GM23338 (cell line): Measurements from ENCODE around the gene FBXL4. TPM values are rescaled to one million over a fixed set of nuclear protein-coding genes. Genes with fewer than 3 reads are reported as not detected.
"Not testable (repeated sequence)": the region's sequence is repeated elsewhere in the genome, so short reads cannot be mapped to it uniquely, and the experiment has no call there.

Source experiments
- ATAC-seq: fragments of 200-7000 bp; cut with Tn5 transposase; 3 replicates; pipeline ENCODE4 v1.9.1; 2020
- DNase-seq: peaks from one replicate; pipeline ENCODE4 v3.0.0-alpha.2; 2015; ENCODE audit warnings: low spot score
- H2AFZ ChIP-seq: fragments of 200-600 bp; sonication (generic); 2 replicates; pipeline ENCODE4 v1.8.0; 2016; ENCODE audit warnings: antibody characterized with exemption, mild to moderate bottlenecking, moderate library complexity
- H3F3A ChIP-seq: fragments of 200-600 bp; sonication (generic); replicated peaks from 2 replicates; pipeline ENCODE4 v1.8.0; 2017; ENCODE audit warnings: antibody characterized with exemption, mixed run types, low read depth
- H3K27ac ChIP-seq: fragments of 200-600 bp; sonication (generic); 2 replicates; pipeline ENCODE4 v1.6.1; 2016; ENCODE audit warnings: low read depth
- H3K27me3 ChIP-seq: fragments of 200-600 bp; sonication (generic); 2 replicates; pipeline ENCODE4 v1.8.0; 2016; ENCODE audit warnings: mild to moderate bottlenecking, mixed run types, moderate library complexity; ENCODE audit not compliant: insufficient read depth
- H3K36me3 ChIP-seq: fragments of 200-600 bp; sonication (generic); 2 replicates; pipeline ENCODE4 v1.8.0; 2016; ENCODE audit warnings: mild to moderate bottlenecking; ENCODE audit not compliant: insufficient read depth
- H3K4me1 ChIP-seq: fragments of 200-600 bp; sonication (generic); 2 replicates; pipeline ENCODE4 v1.8.0; 2016; ENCODE audit warnings: mild to moderate bottlenecking, moderate library complexity; ENCODE audit not compliant: insufficient read depth
- H3K4me2 ChIP-seq: fragments of 200-600 bp; sonication (generic); 2 replicates; pipeline ENCODE4 v1.7.1; 2017; ENCODE audit warnings: mixed run types
- H3K4me3 ChIP-seq: fragments of 200-600 bp; sonication (generic); 2 replicates; pipeline ENCODE4 v1.6.1; 2016; ENCODE audit warnings: mixed run types
- H3K79me2 ChIP-seq: fragments of 200-600 bp; sonication (generic); replicated peaks from 2 replicates; pipeline ENCODE4 v1.8.0; 2017; ENCODE audit warnings: mild to moderate bottlenecking; ENCODE audit not compliant: insufficient read depth
- H3K9me2 ChIP-seq: fragments of 200-600 bp; sonication (generic); 2 replicates; pipeline ENCODE4 v1.8.0; 2017; ENCODE audit not compliant: insufficient read depth
- H4K20me1 ChIP-seq: fragments of 200-600 bp; sonication (generic); replicated peaks from 2 replicates; pipeline ENCODE4 v1.8.0; 2017; ENCODE audit warnings: mild to moderate bottlenecking; ENCODE audit not compliant: insufficient read depth
- H3K27ac Mint-ChIP-seq: 2 replicates; pipeline ENCODE4 v1.8.0; 2020; ENCODE audit warnings: inconsistent platforms, mild to moderate bottlenecking, moderate library complexity, mixed read lengths
- H3K27me3 Mint-ChIP-seq: 3 replicates; pipeline ENCODE4 v1.8.0; 2022; ENCODE audit warnings: low read depth, mild to moderate bottlenecking, moderate library complexity, mixed read lengths, inconsistent platforms; ENCODE audit not compliant: insufficient read depth, poor library complexity
- H3K36me3 Mint-ChIP-seq: 3 replicates; pipeline ENCODE4 v1.8.0; 2021; ENCODE audit warnings: low read depth, mild to moderate bottlenecking, inconsistent platforms, moderate library complexity, mixed read lengths
- H3K4me1 Mint-ChIP-seq: 3 replicates; pipeline ENCODE4 v1.8.0; 2020; ENCODE audit warnings: mild to moderate bottlenecking, inconsistent platforms, mixed read lengths
- H3K4me3 Mint-ChIP-seq: 3 replicates; pipeline ENCODE4 v1.8.0; 2021; ENCODE audit warnings: moderate library complexity, mild to moderate bottlenecking, inconsistent platforms, mixed read lengths
- H3K9me3 Mint-ChIP-seq: 3 replicates; pipeline ENCODE4 v1.8.0; 2020; ENCODE audit warnings: moderate library complexity, mild to moderate bottlenecking, inconsistent platforms, mixed read lengths
- ETS1 ChIP-seq: IDR thresholded peaks from 2 replicates; pipeline ENCODE4 v1.6.1; 2016; ENCODE audit warnings: antibody characterized with exemption
- EZH2 ChIP-seq: fragments of 200-600 bp; sonication (generic); IDR thresholded peaks from one replicate; pipeline ENCODE4 v1.8.0; 2017; ENCODE audit warnings: antibody characterized with exemption, mild to moderate bottlenecking, low read depth; ENCODE audit not compliant: unreplicated experiment
- EZH2phosphoT487 ChIP-seq: fragments of 200-600 bp; sonication (generic); IDR thresholded peaks from one replicate; pipeline ENCODE4 v1.8.1; 2018; ENCODE audit warnings: antibody characterized with exemption; ENCODE audit not compliant: unreplicated experiment
- JUNB ChIP-seq: IDR thresholded peaks from one replicate; pipeline ENCODE4 v1.6.1; 2016; ENCODE audit warnings: antibody characterized with exemption; ENCODE audit not compliant: unreplicated experiment
- NANOG ChIP-seq: IDR thresholded peaks from 2 replicates; pipeline ENCODE4 v1.6.1; 2016; ENCODE audit warnings: antibody characterized with exemption, borderline replicate concordance
- POLR2AphosphoS5 ChIP-seq: IDR thresholded peaks from 2 replicates; pipeline ENCODE4 v1.6.1; 2016; ENCODE audit warnings: antibody characterized with exemption, low read depth
- STAT1 ChIP-seq: IDR thresholded peaks from one replicate; pipeline ENCODE4 v1.6.1; 2016; ENCODE audit warnings: antibody characterized with exemption; ENCODE audit not compliant: unreplicated experiment
- ZNF114 ChIP-seq: fragments of 250-450 bp; sonication (Bioruptor Pico); IDR thresholded peaks from 2 replicates; pipeline ENCODE4 v1.5.0; 2020; ENCODE audit warnings: mild to moderate bottlenecking, moderate library complexity
- ZNF331 ChIP-seq: fragments of 250-450 bp; sonication (Bioruptor Pico); IDR thresholded peaks from 2 replicates; pipeline ENCODE4 v1.5.0; 2020; ENCODE audit warnings: low read depth, mild to moderate bottlenecking, moderate library complexity
- ZNF462 ChIP-seq: fragments of 250-450 bp; sonication (Bioruptor Pico); IDR thresholded peaks from 2 replicates; pipeline ENCODE4 v1.5.0; 2020; ENCODE audit warnings: mild to moderate bottlenecking, moderate library complexity
- polyA plus RNA-seq: library from polyadenylated mRNA; unstranded; fragments of >200 nt; fragmentation: Nextera tagmentation; extraction: Ambion mirVana; gene quantifications from 2 replicates; pipeline ENCODE4 v1.2.1, GENCODE V29; 2016
- total RNA-seq: library from RNA; depleted of rRNA; stranded (reverse); fragments of >200 nt; shearing (Covaris generic); gene quantifications from 2 replicates; pipeline ENCODE4 v1.2.3, GENCODE V29; 2014
- TF ChIP-seq, protein P1 (sequence below), 2 experiments: fragments of 200-600 bp in 1 of 2; sonication (generic) in 1 of 2; conservative IDR thresholded peaks; 2 replicates each; pipeline versions ENCODE4 v1.5.1 to v1.6.1; 2016 to 2017; ENCODE audit warnings: antibody characterized with exemption in 2 of 2, low read depth in 2 of 2, mild to moderate bottlenecking in 2 of 2, moderate library complexity in 1 of 2

Gene FBXL4
- total and polyA plus RNA-seq, 2 experiments from 2014 or later = 8.5 to 23.4 TPM

GRCh38 chr6:98920904-98921431 lies 26.8 kb downstream of the FBXL4 start (continued):
- TF ChIP-seq, protein P1, sequence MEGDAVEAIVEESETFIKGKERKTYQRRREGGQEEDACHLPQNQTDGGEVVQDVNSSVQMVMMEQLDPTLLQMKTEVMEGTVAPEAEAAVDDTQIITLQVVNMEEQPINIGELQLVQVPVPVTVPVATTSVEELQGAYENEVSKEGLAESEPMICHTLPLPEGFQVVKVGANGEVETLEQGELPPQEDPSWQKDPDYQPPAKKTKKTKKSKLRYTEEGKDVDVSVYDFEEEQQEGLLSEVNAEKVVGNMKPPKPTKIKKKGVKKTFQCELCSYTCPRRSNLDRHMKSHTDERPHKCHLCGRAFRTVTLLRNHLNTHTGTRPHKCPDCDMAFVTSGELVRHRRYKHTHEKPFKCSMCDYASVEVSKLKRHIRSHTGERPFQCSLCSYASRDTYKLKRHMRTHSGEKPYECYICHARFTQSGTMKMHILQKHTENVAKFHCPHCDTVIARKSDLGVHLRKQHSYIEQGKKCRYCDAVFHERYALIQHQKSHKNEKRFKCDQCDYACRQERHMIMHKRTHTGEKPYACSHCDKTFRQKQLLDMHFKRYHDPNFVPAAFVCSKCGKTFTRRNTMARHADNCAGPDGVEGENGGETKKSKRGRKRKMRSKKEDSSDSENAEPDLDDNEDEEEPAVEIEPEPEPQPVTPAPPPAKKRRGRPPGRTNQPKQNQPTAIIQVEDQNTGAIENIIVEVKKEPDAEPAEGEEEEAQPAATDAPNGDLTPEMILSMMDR (conservative IDR thresholded peaks at IDR 0.05; ENCODE audit: low read depth in 2 of 2) = no peak
- TF ChIP-seq ZNF331 (CRISPR knock-in tag) (no peak), EZH2 (no peak), ETS1 (no peak), JUNB (no peak), EZH2phosphoT487 (no peak)

DNA sequence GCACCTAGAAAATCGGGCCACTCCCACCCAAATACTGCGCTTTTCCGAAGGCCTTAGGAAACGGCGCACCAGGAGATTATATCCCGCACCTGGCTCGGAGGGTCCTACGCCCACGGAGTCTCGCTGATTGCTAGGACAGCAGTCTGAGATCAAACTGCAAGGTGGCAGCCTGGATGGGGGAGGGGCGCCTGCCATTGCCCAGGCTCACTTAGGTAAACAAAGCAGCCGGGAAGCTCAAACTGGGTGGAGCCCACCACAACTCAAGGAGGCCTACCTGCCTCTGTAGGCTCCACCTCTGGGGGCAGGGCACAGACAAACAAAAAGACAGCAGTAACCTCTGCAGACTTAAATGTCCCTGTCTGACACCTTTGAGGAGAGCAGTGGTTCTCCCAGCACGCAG lies 36.8 kb downstream of the FBXL4 start:
- not testable (repeated sequence) for ATAC-seq, H3K4me2 ChIP-seq, H3K9me2 ChIP-seq, H3K27me3 ChIP-seq, H3K27ac ChIP-seq, H3K4me3 Mint-ChIP-seq, DNase-seq, H2AFZ ChIP-seq, H4K20me1 ChIP-seq, H3K4me1 Mint-ChIP-seq, H3F3A ChIP-seq, H3K79me2 ChIP-seq, H3K27me3 Mint-ChIP-seq, H3K27ac Mint-ChIP-seq, H3K4me1 ChIP-seq, H3K4me3 ChIP-seq, H3K36me3 ChIP-seq
- peaks cover 61% of the 10 kb centered on the region for H3K36me3 Mint-ChIP-seq
- H3K9me3 Mint-ChIP-seq = peaks cover 45% of the 10 kb centered on the region

DNA sequence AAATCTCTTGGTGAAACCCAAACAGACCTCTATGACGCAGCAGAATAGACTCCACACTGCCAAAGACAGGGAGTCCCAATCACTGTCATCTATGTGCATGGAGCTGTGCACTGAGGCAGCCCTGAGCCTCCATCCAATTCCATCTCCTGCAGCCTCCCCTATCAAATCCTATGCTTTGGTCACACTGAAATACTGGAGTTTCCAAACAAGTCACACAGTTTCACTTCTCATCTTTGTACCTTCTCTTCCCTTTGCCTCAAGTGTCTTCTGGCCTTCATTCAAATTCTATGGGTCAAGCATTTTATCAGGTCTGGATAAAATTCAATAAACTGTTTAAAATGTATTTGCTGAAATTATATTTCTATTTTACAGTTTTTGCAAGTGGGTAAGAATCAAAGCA lies 38.5 kb downstream of the FBXL4 start:
- peak overlapping the region; percentile 67 for H3K27ac Mint-ChIP-seq
- peaks cover 61% of the 10 kb centered on the region for H3K36me3 Mint-ChIP-seq
- peaks cover 9% of the 10 kb centered on the region; the same call in 1 of the 2 replicates for H3K36me3 ChIP-seq
- no peak for TF ChIP-seq STAT1
- TF ChIP-seq EZH2phosphoT487 = no peak
- no peak for TF ChIP-seq EZH2
- no peak for TF ChIP-seq ZNF331 (CRISPR knock-in tag)
- TF ChIP-seq ZNF114 (CRISPR knock-in tag) = no peak
- no peak for TF ChIP-seq NANOG
- TF ChIP-seq POLR2AphosphoS5 = no peak
- TF ChIP-seq JUNB = no peak
- no peak for TF ChIP-seq ZNF462 (CRISPR knock-in tag)

More for the DNA sequence above, 38.5 kb downstream of the FBXL4 start:
- no peak overlapping the region for H3K4me3 Mint-ChIP-seq
- H3K4me3 ChIP-seq = no peak overlapping the region
- H3K4me1 ChIP-seq = no peaks in the 10 kb centered on the region; the same call in 1 of the 2 replicates
- ATAC-seq (no peak), DNase-seq (no peak)
- H3K4me1 Mint-ChIP-seq = no peaks in the 10 kb centered on the region
- H3F3A ChIP-seq = no peaks in the 10 kb centered on the region
- peaks cover 2% of the 10 kb centered on the region for H3K27me3 Mint-ChIP-seq
- H4K20me1 ChIP-seq = no peaks in the 10 kb centered on the region
- peaks cover 45% of the 10 kb centered on the region for H3K9me3 Mint-ChIP-seq
- H3K27ac ChIP-seq = no peak overlapping the region
- no peak overlapping the region for H2AFZ ChIP-seq
- H3K9me2 ChIP-seq = no peaks in the 10 kb centered on the region
- H3K27me3 ChIP-seq = no peaks in the 10 kb centered on the region
- H3K79me2 ChIP-seq = 0 out of 2 replicates have a peak, but pooled peaks cover 9% of the 10 kb centered on the region
- no peak overlapping the region for H3K4me2 ChIP-seq
